Measurements from ENCODE around the gene ADARB1.

- TF ChIP-seq CTCF (IDR thresholded peaks at IDR 0.05; ENCODE audit: low read depth, low read length) (no peak), POLR2A (IDR thresholded peaks at IDR 0.05; ENCODE audit: extremely low read depth, insufficient read length) (no peak), MAX (IDR thresholded peaks at IDR 0.05; ENCODE audit: low read depth, low read length) (no peak), MYC (IDR thresholded peaks at IDR 0.05; ENCODE audit: low read depth, low read length) (no peak)
Measured at GRCh38 chr21:45168522-45168921, 94.1 kb downstream of the ADARB1 start.

All from NB4 (cell line).